UCSD-AML1 (cell line): ENCODE results near the gene CPB1.

Experiments
- DNase-seq: peaks from one replicate; lab custom pipeline; 2025; ENCODE audit not compliant: unreplicated experiment; lab: John Stamatoyannopoulos, UW

The CPB1 gene

DNA sequence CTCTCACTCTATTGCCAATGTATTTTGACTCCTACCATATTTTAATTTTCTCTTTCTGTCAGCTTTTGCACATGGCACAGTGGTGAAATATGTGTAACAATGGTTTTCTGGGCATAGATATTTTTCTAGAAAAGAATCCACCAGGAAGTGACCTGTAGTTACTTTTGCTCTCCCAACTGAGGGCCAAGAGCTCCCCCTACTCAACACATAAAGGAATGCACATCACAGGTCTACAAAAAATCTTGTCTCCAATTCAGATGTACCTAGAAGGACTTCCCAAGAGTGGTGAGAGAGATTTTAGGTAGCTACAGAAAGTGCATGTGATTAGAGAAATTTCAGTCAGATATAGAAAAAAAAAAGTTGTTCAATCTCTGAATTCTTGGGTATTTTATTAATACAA is 53.1 kb downstream of the CPB1 start:
- no peak for DNase-seq

GRCh38 chr3:148881286-148881685 is 53.7 kb downstream of the CPB1 start:
- DNase-seq = no peak

GRCh38 chr3:148882288-148882687 is 54.7 kb downstream of the CPB1 start:
- no peak for DNase-seq

- no peak for DNase-seq
These were observed 55.6 kb downstream of the CPB1 start for GRCh38 chr3:148883163-148883562.

- no peak for DNase-seq
These were observed 56.6 kb downstream of the CPB1 start for GRCh38 chr3:148884261-148884660.

- DNase-seq = no peak
These were observed 62.2 kb downstream of the CPB1 start for GRCh38 chr3:148889828-148890227.

- DNase-seq = no peak
These were observed 68.5 kb downstream of the CPB1 start for GRCh38 chr3:148896062-148896461.

DNA sequence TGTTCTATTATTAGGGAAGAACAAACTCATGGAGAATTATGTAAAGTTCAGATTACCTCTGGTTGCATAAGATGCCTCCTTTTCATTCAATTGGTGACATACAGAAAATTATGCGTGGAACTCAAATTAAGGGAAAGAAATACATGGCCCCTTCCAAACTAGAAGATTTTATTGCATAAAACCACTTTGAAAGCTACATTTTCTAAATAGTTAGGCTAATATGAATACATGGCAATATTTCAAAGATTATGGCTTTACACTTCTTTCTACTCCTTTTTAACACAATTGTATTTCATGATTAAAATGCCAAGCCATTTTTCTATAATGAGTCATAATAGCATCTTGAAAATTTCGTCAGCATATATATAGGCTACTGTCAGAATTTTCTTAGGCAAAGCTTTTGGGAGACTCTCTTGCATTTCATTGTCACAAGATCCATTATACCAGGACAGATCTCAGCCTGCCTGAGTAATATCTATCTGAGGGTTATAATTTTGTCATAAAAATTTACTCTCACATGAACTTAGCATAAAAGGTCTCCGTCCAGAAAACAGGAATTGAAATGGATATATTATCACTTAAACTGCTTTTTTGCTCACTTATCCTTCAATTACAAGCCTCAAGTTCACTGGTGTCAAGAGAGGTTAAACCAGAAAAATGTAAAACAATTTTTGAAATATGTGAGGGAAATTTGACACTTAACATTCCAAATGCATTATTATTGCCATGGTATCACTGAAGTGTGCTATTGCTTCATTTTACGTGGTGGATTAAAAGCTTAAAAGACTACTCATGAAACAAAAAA is 74.6 kb downstream of the CPB1 start:
- no peak for DNase-seq

GRCh38 chr3:148903022-148903442 is 75.4 kb downstream of the CPB1 start:
- no peak for DNase-seq

- DNase-seq = no peak
These were observed 76.3 kb downstream of the CPB1 start for GRCh38 chr3:148903941-148904340.

DNA sequence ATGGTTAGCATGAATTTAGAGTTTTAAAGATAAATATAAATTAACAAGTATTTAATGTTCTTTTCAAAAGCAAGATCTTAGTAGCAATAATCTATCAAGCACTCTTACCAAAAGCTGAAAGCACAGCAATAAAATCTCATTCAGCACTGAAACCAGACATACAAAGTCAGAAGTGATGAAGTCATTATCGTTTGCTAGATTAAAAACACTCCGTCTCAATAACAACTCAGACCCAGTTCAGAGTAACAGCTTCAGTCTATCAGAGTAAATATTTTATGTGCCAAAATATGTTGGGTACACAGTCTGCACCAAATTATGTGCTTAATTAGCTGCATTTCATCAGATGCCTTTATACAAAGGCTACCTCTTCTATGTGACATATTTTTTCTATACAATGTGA is 79.1 kb downstream of the CPB1 start:
- DNase-seq = no peak
